Cardiac muscle cell (in vitro differentiated cells and primary cell): ENCODE data around the gene MCC. TPM values are rescaled to one million over a fixed set of nuclear protein-coding genes. Genes with fewer than 3 reads are reported as not detected.

Experiments used
- DNase-seq, 2 donors: peaks; one replicate each; pipeline versions ENCODE4 v3.0.0 to v3.0.0-alpha.2; 2010 to 2017; ENCODE audit warnings: low read depth in 1 of 2, low spot score in 1 of 2
- H3K27ac ChIP-seq: fragments of 200-600 bp; sonication (generic); 2 replicates; pipeline ENCODE4 v1.5.1; 2016
- H3K27me3 ChIP-seq: fragments of 200-600 bp; sonication (generic); 2 replicates; pipeline ENCODE4 v1.6.0; 2016; ENCODE audit warnings: control low read depth
- H3K36me3 ChIP-seq: fragments of 200-600 bp; sonication (generic); 2 replicates; pipeline ENCODE4 v1.5.1; 2016; ENCODE audit warnings: control low read depth
- H3K4me1 ChIP-seq: fragments of 200-600 bp; sonication (generic); 2 replicates; pipeline ENCODE4 v1.8.1; 2017; ENCODE audit warnings: low read depth, mild to moderate bottlenecking, mixed run types
- H3K4me3 ChIP-seq: fragments of 200-600 bp; sonication (generic); 2 replicates; pipeline ENCODE4 v1.5.1; 2016; ENCODE audit warnings: mild to moderate bottlenecking
- H3K9me3 ChIP-seq: fragments of 200-600 bp; sonication (generic); 2 replicates; pipeline ENCODE4 v1.5.1; 2017; ENCODE audit warnings: low read depth, mild to moderate bottlenecking, control low read depth
- CTCF ChIP-seq: IDR thresholded peaks from 2 replicates; pipeline ENCODE4 v1.5.1; 2012; ENCODE audit warnings: low read depth, mild to moderate bottlenecking, low read length
- polyA plus RNA-seq: library from polyadenylated mRNA; unstranded; fragments of >200 nt; fragmentation: Nextera tagmentation; extraction: Ambion mirVana; gene quantifications from 2 replicates; pipeline ENCODE4 v1.2.1, GENCODE V29; 2016
- total RNA-seq: library from RNA; depleted of rRNA; stranded (reverse); fragments of >200 nt; gene quantifications from 2 replicates; pipeline ENCODE4 v1.2.3, GENCODE V29; 2016

Gene MCC
- total and polyA plus RNA-seq, 2 experiments from 2014 or later: 37.8 to 137 TPM

- Histone ChIP-seq H3K27me3 (no peaks in the 10 kb centered on the region), H3K27ac (peak overlapping the region; percentile 60), H3K36me3 (no peaks in the 10 kb centered on the region), H3K4me1 (peaks cover 34% of the 10 kb centered on the region), H3K9me3 (no peaks in the 10 kb centered on the region), H3K4me3 (no peak overlapping the region)
- peak; percentile 61 to 96 for DNase-seq
- no peak for TF ChIP-seq CTCF
Observed at GRCh38 chr5:113250341-113250953, 237.8 kb downstream of the MCC start.

GRCh38 chr5:113249206-113249605 is 239.0 kb downstream of the MCC start:
- Histone ChIP-seq H3K27me3 (no peaks in the 10 kb centered on the region), H3K36me3 (no peaks in the 10 kb centered on the region), H3K4me1 (peaks cover 36% of the 10 kb centered on the region), H3K4me3 (no peak overlapping the region), H3K9me3 (no peaks in the 10 kb centered on the region), H3K27ac (no peak overlapping the region)
- no peak for TF ChIP-seq CTCF
- peak in 1 of 2 donors; percentile 83 for DNase-seq

- DNase-seq: peak in 1 of 2 donors; percentile 93
- no peak for TF ChIP-seq CTCF
- no peaks in the 10 kb centered on the region for H3K27me3 ChIP-seq
- H3K4me3 ChIP-seq: no peak overlapping the region
- peaks cover 30% of the 10 kb centered on the region for H3K4me1 ChIP-seq
- no peak overlapping the region for H3K27ac ChIP-seq
- no peaks in the 10 kb centered on the region for H3K36me3 ChIP-seq
- H3K9me3 ChIP-seq: no peaks in the 10 kb centered on the region
Observed at GRCh38 chr5:113246361-113246870, 241.8 kb downstream of the MCC start.

GRCh38 chr5:113245427-113246225 is 242.6 kb downstream of the MCC start:
- no peaks in the 10 kb centered on the region for H3K27me3 ChIP-seq
- no peak overlapping the region for H3K27ac ChIP-seq
- peak in 1 of 2 donors; percentile 43 for DNase-seq
- H3K36me3 ChIP-seq: no peaks in the 10 kb centered on the region
- H3K4me3 ChIP-seq: no peak overlapping the region
- TF ChIP-seq CTCF: no peak
- no peaks in the 10 kb centered on the region for H3K9me3 ChIP-seq
- peaks cover 22% of the 10 kb centered on the region for H3K4me1 ChIP-seq

GRCh38 chr5:113244966-113245365 is 243.3 kb downstream of the MCC start:
- Histone ChIP-seq H3K9me3 (no peaks in the 10 kb centered on the region), H3K4me1 (peaks cover 18% of the 10 kb centered on the region), H3K27ac (no peak overlapping the region), H3K4me3 (no peak overlapping the region), H3K27me3 (no peaks in the 10 kb centered on the region), H3K36me3 (no peaks in the 10 kb centered on the region)
- no peak for DNase-seq
- no peak for TF ChIP-seq CTCF
